Natural killer cell (primary cell): ENCODE data around the gene WDR19. TPM values are rescaled to one million over a fixed set of nuclear protein-coding genes. Genes with fewer than 3 reads are reported as not detected.

Experiments
- ATAC-seq, 3 donors: fragments of 150-1000 bp in 2 of 3; fragments of 200-7000 bp in 1 of 3; cut with Tn5 transposase; 1 replicate in 1 of 3; 2 replicates in 2 of 3; pipeline ENCODE4 v1.10.0; 2021; ENCODE audit warnings: mild to moderate bottlenecking in 2 of 3, moderate library complexity in 2 of 3
- DNase-seq, 2 donors: peaks; one replicate each; pipeline versions ENCODE4 v3.0.0 to v3.0.0-alpha.2; 2013 to 2021; ENCODE audit warnings: mixed read lengths in 1 of 2
- H3K27ac ChIP-seq: one replicate; pipeline ENCODE4 v1.5.1; 2013; ENCODE audit warnings: mild to moderate bottlenecking, low read length
- H3K27me3 ChIP-seq: one replicate; pipeline ENCODE4 v1.6.1; 2013; ENCODE audit warnings: low read length; ENCODE audit not compliant: control insufficient read depth, insufficient read depth
- H3K36me3 ChIP-seq: one replicate; pipeline ENCODE4 v1.6.1; 2013; ENCODE audit warnings: low read length; ENCODE audit not compliant: control insufficient read depth, insufficient read depth
- H3K4me1 ChIP-seq: one replicate; pipeline ENCODE4 v1.6.1; 2013; ENCODE audit warnings: low read length; ENCODE audit not compliant: control insufficient read depth, insufficient read depth
- H3K4me3 ChIP-seq: one replicate; pipeline ENCODE4 v1.5.1; 2013; ENCODE audit warnings: low read length
- H3K9me3 ChIP-seq: one replicate; pipeline ENCODE4 v1.6.1; 2013; ENCODE audit warnings: low read length; ENCODE audit not compliant: control insufficient read depth, insufficient read depth
- H3K27ac Mint-ChIP-seq, 2 donors: one replicate each; pipeline ENCODE4 v1.8.0; 2022; ENCODE audit warnings: mild to moderate bottlenecking in 2 of 2, mixed read lengths in 2 of 2, moderate library complexity in 1 of 2
- H3K27me3 Mint-ChIP-seq, 2 donors: one replicate each; pipeline ENCODE4 v1.8.0; 2022; ENCODE audit warnings: low read depth in 2 of 2, mixed read lengths in 2 of 2
- H3K36me3 Mint-ChIP-seq: one replicate; pipeline ENCODE4 v1.8.0; 2022; ENCODE audit warnings: mixed read lengths
- H3K4me1 Mint-ChIP-seq, 2 donors: one replicate each; pipeline ENCODE4 v1.8.0; 2022; ENCODE audit warnings: mixed read lengths in 2 of 2
- H3K4me3 Mint-ChIP-seq: one replicate; pipeline ENCODE4 v1.8.0; 2022; ENCODE audit warnings: mild to moderate bottlenecking, moderate library complexity, mixed read lengths
- H3K9me3 Mint-ChIP-seq, 2 donors: one replicate each; pipeline ENCODE4 v1.8.0; 2022; ENCODE audit warnings: mixed read lengths in 2 of 2
- WGBS: methylation state at CpG from one replicate; pipeline ENCODE4 v1.1.7; 2013; ENCODE audit warnings: missing lambda C conversion rate; ENCODE audit not compliant: insufficient coverage; 5-methylcytosine and 5-hydroxymethylcytosine counted together
- intact Hi-C: fragments of 100-400 bp; cut with micrococcal nuclease; formaldehyde crosslinking; loops from one replicate; pipeline ENCODE4 v1.14.2; 2022
- total RNA-seq, 4 donors: library from RNA; stranded (reverse); fragments of 120-200 nt in 1 of 4; gene quantifications; one replicate each; pipeline versions ENCODE4 v1.2.3 to v1.2.4, GENCODE V29; 2013 to 2022
- TF ChIP-seq, protein P1 (sequence below): fragments of 200-600 bp; IDR thresholded peaks from one replicate; pipeline ENCODE4 v1.8.0; 2022; ENCODE audit warnings: antibody characterized with exemption

Gene WDR19
- total RNA-seq, 3 donors from 2014 or later (not counting 1 experiment from before 2014, with no cell fraction given) = 12.0 to 19.0 (median 13.8) TPM

GRCh38 chr4:39204543-39204942 lies 22.2 kb downstream of the WDR19 start:
- H3K27me3 Mint-ChIP-seq = no peaks in the 10 kb centered on the region
- no peak for ATAC-seq
- no peak overlapping the region for H3K4me3 Mint-ChIP-seq
- H3K27ac Mint-ChIP-seq = no peak overlapping the region
- peaks cover 16% of the 10 kb centered on the region for H3K36me3 Mint-ChIP-seq
- H3K27me3 ChIP-seq = no peaks in the 10 kb centered on the region
- no peak overlapping the region for H3K27ac ChIP-seq
- H3K4me1 Mint-ChIP-seq = no peaks in the 10 kb centered on the region
- H3K9me3 Mint-ChIP-seq = no peaks in the 10 kb centered on the region
- H3K4me1 ChIP-seq = no peaks in the 10 kb centered on the region
- H3K9me3 ChIP-seq = no peaks in the 10 kb centered on the region
- no peak for DNase-seq
- TF ChIP-seq, protein P1, sequence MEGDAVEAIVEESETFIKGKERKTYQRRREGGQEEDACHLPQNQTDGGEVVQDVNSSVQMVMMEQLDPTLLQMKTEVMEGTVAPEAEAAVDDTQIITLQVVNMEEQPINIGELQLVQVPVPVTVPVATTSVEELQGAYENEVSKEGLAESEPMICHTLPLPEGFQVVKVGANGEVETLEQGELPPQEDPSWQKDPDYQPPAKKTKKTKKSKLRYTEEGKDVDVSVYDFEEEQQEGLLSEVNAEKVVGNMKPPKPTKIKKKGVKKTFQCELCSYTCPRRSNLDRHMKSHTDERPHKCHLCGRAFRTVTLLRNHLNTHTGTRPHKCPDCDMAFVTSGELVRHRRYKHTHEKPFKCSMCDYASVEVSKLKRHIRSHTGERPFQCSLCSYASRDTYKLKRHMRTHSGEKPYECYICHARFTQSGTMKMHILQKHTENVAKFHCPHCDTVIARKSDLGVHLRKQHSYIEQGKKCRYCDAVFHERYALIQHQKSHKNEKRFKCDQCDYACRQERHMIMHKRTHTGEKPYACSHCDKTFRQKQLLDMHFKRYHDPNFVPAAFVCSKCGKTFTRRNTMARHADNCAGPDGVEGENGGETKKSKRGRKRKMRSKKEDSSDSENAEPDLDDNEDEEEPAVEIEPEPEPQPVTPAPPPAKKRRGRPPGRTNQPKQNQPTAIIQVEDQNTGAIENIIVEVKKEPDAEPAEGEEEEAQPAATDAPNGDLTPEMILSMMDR = no peak
- H3K36me3 ChIP-seq = peaks cover 13% of the 10 kb centered on the region
- intact Hi-C loops = no loop called here
- H3K4me3 ChIP-seq = no peak overlapping the region

- WGBS = no CpG with 5 or more reads among the region's 1 CpG
- no peak overlapping the region for H3K27ac Mint-ChIP-seq
- no peaks in the 10 kb centered on the region for H3K9me3 Mint-ChIP-seq
- intact Hi-C loops = no loop called here
- H3K4me1 ChIP-seq = no peaks in the 10 kb centered on the region
- no peak for DNase-seq
- peaks cover 16% of the 10 kb centered on the region for H3K36me3 Mint-ChIP-seq
- no peak overlapping the region for H3K4me3 ChIP-seq
- H3K4me1 Mint-ChIP-seq = no peaks in the 10 kb centered on the region
- no peaks in the 10 kb centered on the region for H3K9me3 ChIP-seq
- TF ChIP-seq, protein P1 = no peak
- H3K27me3 ChIP-seq = no peaks in the 10 kb centered on the region
- no peak overlapping the region for H3K27ac ChIP-seq
- no peak overlapping the region for H3K4me3 Mint-ChIP-seq
- peaks cover 13% of the 10 kb centered on the region for H3K36me3 ChIP-seq
- no peak for ATAC-seq
- H3K27me3 Mint-ChIP-seq = no peaks in the 10 kb centered on the region
These were observed 22.7 kb downstream of the WDR19 start for GRCh38 chr4:39205000-39205399.

- no peaks in the 10 kb centered on the region for H3K4me1 ChIP-seq
- WGBS = 100% methylated on average over 1 of the region's 3 CpGs
- ATAC-seq (no peak), DNase-seq (no peak)
- Mint-ChIP-seq H3K27ac (no peak overlapping the region), H3K36me3 (peaks cover 16% of the 10 kb centered on the region), H3K4me1 (no peaks in the 10 kb centered on the region), H3K4me3 (no peak overlapping the region), H3K27me3 (no peaks in the 10 kb centered on the region), H3K9me3 (no peaks in the 10 kb centered on the region)
- H3K9me3 ChIP-seq = no peaks in the 10 kb centered on the region
- peaks cover 13% of the 10 kb centered on the region for H3K36me3 ChIP-seq
- TF ChIP-seq, protein P1 = no peak
- H3K4me3 ChIP-seq = no peak overlapping the region
- no peaks in the 10 kb centered on the region for H3K27me3 ChIP-seq
- H3K27ac ChIP-seq = no peak overlapping the region
- intact Hi-C loops = no loop called here
These were observed 23.1 kb downstream of the WDR19 start for GRCh38 chr4:39205476-39205875.

GRCh38 chr4:39227906-39228305 lies 45.6 kb downstream of the WDR19 start:
- no peak overlapping the region for H3K27ac ChIP-seq
- DNase-seq (no peak), ATAC-seq (no peak)
- H3K36me3 ChIP-seq = no peaks in the 10 kb centered on the region
- H3K4me1 ChIP-seq = no peaks in the 10 kb centered on the region
- Mint-ChIP-seq H3K36me3 (peaks cover 5% of the 10 kb centered on the region), H3K9me3 (no peaks in the 10 kb centered on the region), H3K4me1 (no peaks in the 10 kb centered on the region), H3K4me3 (no peak overlapping the region), H3K27ac (no peak overlapping the region), H3K27me3 (no peaks in the 10 kb centered on the region)
- TF ChIP-seq, protein P1 = no peak
- H3K4me3 ChIP-seq = no peak overlapping the region
- no peaks in the 10 kb centered on the region for H3K9me3 ChIP-seq
- intact Hi-C loops = no loop called here
- WGBS = 57% methylated on average over 1 of the region's 2 CpGs
- no peaks in the 10 kb centered on the region for H3K27me3 ChIP-seq
